NAMALWA (cell line): ENCODE measurements around the gene KIF13A.
"Not testable (repeated sequence)": the region's sequence is repeated elsewhere in the genome, so short reads cannot be mapped to it uniquely, and the experiment has no call there.

Experiments
- DNase-seq: peaks from one replicate; pipeline ENCODE4 v3.0.0-alpha.2; 2015; ENCODE audit warnings: low spot score

The KIF13A gene

GRCh38 chr6:17871189-17871519 is 116.3 kb downstream of the KIF13A start:
- DNase-seq = no peak

- no peak for DNase-seq
Observed at GRCh38 chr6:17870300-17871188, 116.9 kb downstream of the KIF13A start.

GRCh38 chr6:17869753-17870050 is 117.7 kb downstream of the KIF13A start:
- DNase-seq = no peak

- DNase-seq = no peak
Observed at GRCh38 chr6:17869010-17869752, 118.3 kb downstream of the KIF13A start.

GRCh38 chr6:17867880-17868279 is 119.6 kb downstream of the KIF13A start:
- no peak for DNase-seq

GRCh38 chr6:17866876-17867444 is 120.5 kb downstream of the KIF13A start:
- no peak for DNase-seq

GRCh38 chr6:17865798-17866725 is 121.4 kb downstream of the KIF13A start:
- DNase-seq = no peak

GRCh38 chr6:17865243-17865642 is 122.2 kb downstream of the KIF13A start:
- no peak for DNase-seq

GRCh38 chr6:17863901-17864754 is 123.3 kb downstream of the KIF13A start:
- no peak for DNase-seq

- no peak for DNase-seq
Observed at GRCh38 chr6:17861361-17861760, 126.1 kb downstream of the KIF13A start.

GRCh38 chr6:17859846-17860245 is 127.6 kb downstream of the KIF13A start:
- DNase-seq = no peak

GRCh38 chr6:17858584-17858983 is 128.9 kb downstream of the KIF13A start:
- DNase-seq = no peak

GRCh38 chr6:17857188-17857587 is 130.2 kb downstream of the KIF13A start:
- DNase-seq = not testable (repeated sequence)

GRCh38 chr6:17856306-17856705 is 131.1 kb downstream of the KIF13A start:
- no peak for DNase-seq

GRCh38 chr6:17855381-17855780 is 132.1 kb downstream of the KIF13A start:
- no peak for DNase-seq

- no peak for DNase-seq
Observed at GRCh38 chr6:17853533-17853932, 133.9 kb downstream of the KIF13A start.

GRCh38 chr6:17851720-17852161 is 135.7 kb downstream of the KIF13A start:
- DNase-seq = no peak

GRCh38 chr6:17851001-17851719 is 136.3 kb downstream of the KIF13A start:
- DNase-seq = no peak

- DNase-seq = no peak
Observed at GRCh38 chr6:17850281-17850680, 137.2 kb downstream of the KIF13A start.

- DNase-seq = no peak
Observed at GRCh38 chr6:17847203-17847760, 140.2 kb downstream of the KIF13A start.
